C4-2B (cell line): Measurements from ENCODE around the gene WASF2.

Experiments
- ZFX ChIP-seq: fragments of 450-650 bp; IDR thresholded peaks from 2 replicates; pipeline ENCODE4 v1.6.1; 2017
- TF ChIP-seq, protein P1 (sequence below): fragments of 450-650 bp; conservative IDR thresholded peaks from 2 replicates; pipeline ENCODE4 v1.5.1; 2017; ENCODE audit warnings: mild to moderate bottlenecking

DNA sequence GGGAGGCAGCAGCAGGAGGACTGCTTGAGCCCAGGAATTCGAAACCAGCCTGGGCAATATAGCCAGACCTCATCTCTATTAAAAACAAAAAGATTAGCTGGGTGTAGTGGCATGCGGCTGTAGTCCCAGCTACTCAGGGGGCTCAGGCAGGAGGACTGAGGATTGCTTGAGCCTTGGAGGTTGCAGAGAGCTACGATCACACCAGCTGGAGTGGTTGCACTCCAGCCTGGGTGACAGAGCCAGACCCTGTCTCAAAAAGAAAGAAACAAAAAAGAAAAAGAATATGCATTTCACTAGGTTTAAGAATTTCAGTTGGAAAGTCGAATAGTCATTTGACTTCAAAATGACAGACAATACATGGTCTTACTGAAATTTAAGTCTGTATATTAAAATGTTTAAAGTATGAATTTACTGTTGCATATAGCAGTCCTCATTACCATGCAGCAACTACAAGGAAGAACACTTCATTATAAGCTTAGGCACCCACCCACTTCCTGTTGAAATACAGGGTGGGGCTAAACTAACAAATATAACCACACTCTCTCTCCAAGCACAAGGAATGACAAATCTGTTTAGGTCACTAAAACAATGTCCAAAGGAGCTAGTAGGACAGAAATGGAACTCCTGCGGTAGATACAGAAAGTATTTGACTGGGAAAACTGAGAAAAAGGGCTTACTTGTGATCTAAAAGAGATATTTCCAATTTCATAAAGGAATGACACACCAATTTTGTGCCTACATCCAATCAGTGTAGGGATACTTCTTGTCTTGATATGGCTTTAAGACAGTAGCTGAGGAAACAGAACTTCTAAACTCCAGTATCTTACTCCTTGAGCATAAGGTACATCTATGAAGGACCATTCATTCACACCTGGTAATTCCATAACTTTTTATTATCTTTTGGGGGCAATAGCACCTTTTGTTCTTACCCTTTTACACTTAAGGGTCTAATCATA is 53.5 kb downstream of the WASF2 start:
- TF ChIP-seq, protein P1, sequence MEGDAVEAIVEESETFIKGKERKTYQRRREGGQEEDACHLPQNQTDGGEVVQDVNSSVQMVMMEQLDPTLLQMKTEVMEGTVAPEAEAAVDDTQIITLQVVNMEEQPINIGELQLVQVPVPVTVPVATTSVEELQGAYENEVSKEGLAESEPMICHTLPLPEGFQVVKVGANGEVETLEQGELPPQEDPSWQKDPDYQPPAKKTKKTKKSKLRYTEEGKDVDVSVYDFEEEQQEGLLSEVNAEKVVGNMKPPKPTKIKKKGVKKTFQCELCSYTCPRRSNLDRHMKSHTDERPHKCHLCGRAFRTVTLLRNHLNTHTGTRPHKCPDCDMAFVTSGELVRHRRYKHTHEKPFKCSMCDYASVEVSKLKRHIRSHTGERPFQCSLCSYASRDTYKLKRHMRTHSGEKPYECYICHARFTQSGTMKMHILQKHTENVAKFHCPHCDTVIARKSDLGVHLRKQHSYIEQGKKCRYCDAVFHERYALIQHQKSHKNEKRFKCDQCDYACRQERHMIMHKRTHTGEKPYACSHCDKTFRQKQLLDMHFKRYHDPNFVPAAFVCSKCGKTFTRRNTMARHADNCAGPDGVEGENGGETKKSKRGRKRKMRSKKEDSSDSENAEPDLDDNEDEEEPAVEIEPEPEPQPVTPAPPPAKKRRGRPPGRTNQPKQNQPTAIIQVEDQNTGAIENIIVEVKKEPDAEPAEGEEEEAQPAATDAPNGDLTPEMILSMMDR = no peak
- TF ChIP-seq ZFX = no peak
